Measurements from ENCODE around the gene RHOB. TPM values are rescaled to one million over a fixed set of nuclear protein-coding genes. Genes with fewer than 3 reads are reported as not detected.

RHOB gene
- total and polyA plus RNA-seq, 2 of the 13 experiments (the other 11 are each of a cell fraction or from before 2014, with no cell fraction given) = 192 to 268 TPM

GRCh38 chr2:20424300-20425290 is 22.3 kb upstream of the RHOB start (continued):
- TF ChIP-seq RERE (CRISPR knock-in tag; IDR thresholded peaks at IDR 0.05; ENCODE audit: low read depth) (no peak), TEAD3 (CRISPR knock-in tag; optimal IDR thresholded peaks at IDR 0.05; ENCODE audit: borderline replicate concordance) (peak; percentile 22), ZBTB14 (CRISPR knock-in tag; IDR thresholded peaks at IDR 0.05) (no peak), KAT8 (CRISPR knock-in tag; IDR thresholded peaks at IDR 0.05) (no peak), HNF1B (CRISPR knock-in tag; IDR thresholded peaks at IDR 0.05) (0 out of 2 replicates have a peak, but pooled peaks have one; percentile 13), ZNF496 (CRISPR knock-in tag; IDR thresholded peaks at IDR 0.05; ENCODE audit: insufficient replicate concordance) (no peak), TCF7 (IDR thresholded peaks at IDR 0.05; ENCODE audit: low read depth) (no peak), ATF1 (CRISPR knock-in tag; IDR thresholded peaks at IDR 0.05) (no peak), EZH2 (conservative IDR thresholded peaks at IDR 0.05; ENCODE audit: low read depth, low read length) (no peak), ZNF777 (CRISPR knock-in tag; IDR thresholded peaks at IDR 0.05) (no peak), DZIP1 (CRISPR knock-in tag; IDR thresholded peaks at IDR 0.05) (0 out of 2 replicates have a peak, but pooled peaks have one; percentile 41), MAX (IDR thresholded peaks at IDR 0.05) (no peak; the same call in 1 of the 2 replicates)
